Measurements from ENCODE around the gene HES3. TPM values are rescaled to one million over a fixed set of nuclear protein-coding genes. Genes with fewer than 3 reads are reported as not detected.

HES3 gene
- not detected for total RNA-seq

GRCh38 chr1:6243993-6244392 is at the start of gene HES3:
TSS of gene HES3 (plus strand) at chr1:6244179. CDS start at chr1:6244366, 187 bp downstream.
- H3K27ac Mint-ChIP-seq = no peak within 1 kb of the TSS
- CTCF ChIA-PET = interaction anchor here (1.0 to 5.1 kb wide), 5 partner anchors 7 to 105 kb away, joined by 3 to 73 read pairs (median 4); partner anchors contain the start of gene ICMT
- DNase-seq (no peak), ATAC-seq (no peak)
- H3K4me3 Mint-ChIP-seq = no peak within 1 kb of the TSS
- H3K4me1 Mint-ChIP-seq (ENCODE audit: low read depth) = peaks cover 19% of the 10 kb centered on the region
- H3K36me3 Mint-ChIP-seq (ENCODE audit: low read depth) = no peaks in the 10 kb centered on the region
- no peaks in the 10 kb centered on the region for H3K9me3 Mint-ChIP-seq (ENCODE audit: insufficient read depth)
- POLR2A ChIA-PET = no interaction called here
- peaks cover 69% of the 10 kb centered on the region for H3K27me3 Mint-ChIP-seq (ENCODE audit: low read depth)

DNA sequence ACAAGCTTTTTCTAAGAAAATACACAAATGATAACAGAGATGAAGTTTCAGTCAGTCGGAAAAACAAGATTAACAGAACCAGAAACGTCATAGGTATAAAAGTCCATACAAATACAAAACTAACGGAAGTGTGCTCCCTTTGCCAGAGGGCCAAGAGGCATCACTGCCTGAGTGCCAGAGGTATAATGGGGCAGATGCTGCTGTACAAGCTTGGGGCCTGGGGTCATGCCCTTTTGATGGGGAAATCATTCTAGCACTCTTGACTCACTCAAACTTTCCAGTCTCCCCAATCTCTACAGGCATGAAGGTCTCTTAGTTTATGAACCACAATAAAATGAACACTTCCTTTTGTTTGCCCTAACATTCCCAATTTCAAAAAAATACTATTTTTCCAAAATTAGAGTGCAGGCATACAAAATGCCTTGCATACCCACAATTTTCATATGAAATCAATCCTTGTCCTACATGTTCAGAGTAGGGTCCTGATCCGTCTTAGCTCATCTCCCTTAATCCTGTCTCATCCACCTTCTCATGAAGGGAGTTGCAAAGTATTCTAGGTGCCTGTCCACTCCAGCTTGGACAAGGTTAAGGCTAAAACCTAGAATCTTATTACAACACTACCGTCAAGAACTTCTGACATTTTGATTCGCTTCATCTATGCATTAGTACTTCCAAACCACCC is 46.1 kb upstream of the HES3 start:
- ChIA-PET CTCF (interaction anchor here (0.6 to 3.6 kb wide), 4 partner anchors 12 to 963 kb away, joined by 3 to 13 read pairs (median 6); no protein-coding TSS in a partner anchor), POLR2A (no interaction called here)
- Mint-ChIP-seq H3K9me3 (ENCODE audit: insufficient read depth) (no peaks in the 10 kb centered on the region), H3K27ac (peak overlapping the region; percentile 70), H3K27me3 (ENCODE audit: low read depth) (no peaks in the 10 kb centered on the region), H3K4me3 (peak overlapping the region; percentile 82), H3K36me3 (ENCODE audit: low read depth) (peaks cover 37% of the 10 kb centered on the region), H3K4me1 (ENCODE audit: low read depth) (peaks cover 41% of the 10 kb centered on the region)
- ATAC-seq (no peak), DNase-seq (no peak)

- Mint-ChIP-seq H3K27me3 (ENCODE audit: low read depth) (no peaks in the 10 kb centered on the region), H3K27ac (peak overlapping the region; percentile 70), H3K4me3 (peak overlapping the region; percentile 82), H3K36me3 (ENCODE audit: low read depth) (peaks cover 33% of the 10 kb centered on the region), H3K9me3 (ENCODE audit: insufficient read depth) (no peaks in the 10 kb centered on the region), H3K4me1 (ENCODE audit: low read depth) (peaks cover 41% of the 10 kb centered on the region)
- ChIA-PET POLR2A (interaction anchor here (0.7 to 1.2 kb wide), 4 partner anchors 8 to 205 kb away, joined by 3 read pairs; no protein-coding TSS in a partner anchor), CTCF (interaction anchor here (0.6 to 3.6 kb wide), 6 partner anchors 13 to 964 kb away, joined by 3 to 13 read pairs (median 3); no protein-coding TSS in a partner anchor)
- ATAC-seq (peak; percentile 48), DNase-seq (peak; percentile 51)
These were observed 45.2 kb upstream of the HES3 start for GRCh38 chr1:6198646-6199297.

GRCh38 chr1:6199298-6200187 is 44.4 kb upstream of the HES3 start, which contains the start of gene RPL22:
TSS of gene RPL22 (minus strand) at chr1:6199595. CDS start at chr1:6199573, 22 bp downstream.
- Mint-ChIP-seq H3K4me3 (peak within 1 kb of the TSS; percentile 82), H3K27ac (peak within 1 kb of the TSS; percentile 70), H3K27me3 (ENCODE audit: low read depth) (no peaks in the 10 kb centered on the region), H3K36me3 (ENCODE audit: low read depth) (peaks cover 27% of the 10 kb centered on the region), H3K4me1 (ENCODE audit: low read depth) (peaks cover 42% of the 10 kb centered on the region), H3K9me3 (ENCODE audit: insufficient read depth) (no peaks in the 10 kb centered on the region)
- DNase-seq (peak; percentile 99), ATAC-seq (peak; percentile 98)
- POLR2A ChIA-PET = interaction anchor here (1.0 to 1.2 kb wide), 3 partner anchors 9 to 206 kb away, joined by 3 read pairs; no protein-coding TSS in a partner anchor
- CTCF ChIA-PET = interaction anchor here (1.1 to 3.6 kb wide), 5 partner anchors 14 to 170 kb away, joined by 3 to 13 read pairs (median 4); no protein-coding TSS in a partner anchor

- DNase-seq = no peak
- Mint-ChIP-seq H3K9me3 (ENCODE audit: insufficient read depth) (no peaks in the 10 kb centered on the region), H3K27ac (peak overlapping the region; percentile 70), H3K4me3 (peak overlapping the region; percentile 82), H3K27me3 (ENCODE audit: low read depth) (no peaks in the 10 kb centered on the region), H3K36me3 (ENCODE audit: low read depth) (peaks cover 26% of the 10 kb centered on the region), H3K4me1 (ENCODE audit: low read depth) (peaks cover 48% of the 10 kb centered on the region)
- ATAC-seq = no peak
- CTCF ChIA-PET = interaction anchor here (0.7 to 2.3 kb wide), 4 partner anchors 35 to 165 kb away, joined by 3 to 9 read pairs (median 4); partner anchors contain the start of gene ICMT
- POLR2A ChIA-PET = no interaction called here
These were observed 43.7 kb upstream of the HES3 start for GRCh38 chr1:6200188-6200809.

- peaks cover 8% of the 10 kb centered on the region for H3K27me3 Mint-ChIP-seq (ENCODE audit: low read depth)
- H3K4me3 Mint-ChIP-seq = no peak overlapping the region
- peaks cover 12% of the 10 kb centered on the region for H3K36me3 Mint-ChIP-seq (ENCODE audit: low read depth)
- ATAC-seq (no peak), DNase-seq (no peak)
- ChIA-PET CTCF (interaction anchor here (1.2 kb wide), 1 partner anchor 192 kb away, joined by 3 read pairs; no protein-coding TSS in a partner anchor), POLR2A (interaction anchor here (0.6 kb wide), 1 partner anchor 7 kb away, joined by 3 read pairs; no protein-coding TSS in a partner anchor)
- H3K4me1 Mint-ChIP-seq (ENCODE audit: low read depth) = peaks cover 40% of the 10 kb centered on the region
- no peaks in the 10 kb centered on the region for H3K9me3 Mint-ChIP-seq (ENCODE audit: insufficient read depth)
- H3K27ac Mint-ChIP-seq = no peak overlapping the region
These were observed 41.7 kb upstream of the HES3 start for GRCh38 chr1:6202256-6202655.

- peak; percentile 65 for ATAC-seq
- Mint-ChIP-seq H3K27ac (no peak within 1 kb of the TSS), H3K4me1 (ENCODE audit: low read depth) (peaks cover 19% of the 10 kb centered on the region), H3K4me3 (peak within 1 kb of the TSS; percentile 60), H3K27me3 (ENCODE audit: low read depth) (peaks cover 17% of the 10 kb centered on the region), H3K36me3 (ENCODE audit: low read depth) (no peaks in the 10 kb centered on the region), H3K9me3 (ENCODE audit: insufficient read depth) (no peaks in the 10 kb centered on the region)
- peak; percentile 52 for DNase-seq
- ChIA-PET CTCF (interaction anchor here (1.0 to 3.4 kb wide), 12 partner anchors 8 to 41 kb away, joined by 3 to 20 read pairs (median 4); no protein-coding TSS in a partner anchor), POLR2A (interaction anchor here (0.6 to 3.4 kb wide), 3 partner anchors 14 to 53 kb away, joined by 3 to 11 read pairs (median 4); partner anchors contain the start of gene ICMT)
These were observed 38.0 kb upstream of the HES3 start, which contains the start of gene RNF207 for GRCh38 chr1:6205849-6206519. TSS of gene RNF207 (plus strand) at chr1:6206119. CDS start at chr1:6206536, 417 bp downstream.

DNA sequence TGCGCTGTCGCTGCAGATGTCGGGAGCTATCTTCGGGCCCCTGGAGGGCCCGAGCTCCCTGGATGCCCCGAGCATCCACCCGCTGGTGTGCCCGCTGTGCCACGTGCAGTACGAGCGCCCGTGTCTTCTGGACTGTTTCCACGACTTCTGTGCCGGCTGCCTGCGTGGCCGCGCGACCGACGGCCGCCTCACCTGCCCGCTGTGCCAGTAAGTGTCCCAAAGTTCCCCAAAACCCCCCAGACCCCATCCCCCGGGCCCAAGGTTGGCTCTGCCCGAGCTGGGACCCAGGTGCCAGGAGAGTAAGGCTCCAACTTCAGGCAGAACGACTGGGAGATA is 37.5 kb upstream of the HES3 start:
- Mint-ChIP-seq H3K36me3 (ENCODE audit: low read depth) (no peaks in the 10 kb centered on the region), H3K27me3 (ENCODE audit: low read depth) (peaks cover 17% of the 10 kb centered on the region), H3K4me1 (ENCODE audit: low read depth) (peaks cover 19% of the 10 kb centered on the region), H3K4me3 (peak overlapping the region; percentile 60), H3K9me3 (ENCODE audit: insufficient read depth) (no peaks in the 10 kb centered on the region), H3K27ac (no peak overlapping the region)
- POLR2A ChIA-PET = interaction anchor here (0.6 to 3.4 kb wide), 4 partner anchors 14 to 179 kb away, joined by 3 to 11 read pairs (median 4); partner anchors contain the start of gene ICMT
- ATAC-seq = no peak
- no peak for DNase-seq
- CTCF ChIA-PET = interaction anchor here (1.0 to 3.4 kb wide), 11 partner anchors 8 to 41 kb away, joined by 3 to 20 read pairs (median 3); no protein-coding TSS in a partner anchor

DNA sequence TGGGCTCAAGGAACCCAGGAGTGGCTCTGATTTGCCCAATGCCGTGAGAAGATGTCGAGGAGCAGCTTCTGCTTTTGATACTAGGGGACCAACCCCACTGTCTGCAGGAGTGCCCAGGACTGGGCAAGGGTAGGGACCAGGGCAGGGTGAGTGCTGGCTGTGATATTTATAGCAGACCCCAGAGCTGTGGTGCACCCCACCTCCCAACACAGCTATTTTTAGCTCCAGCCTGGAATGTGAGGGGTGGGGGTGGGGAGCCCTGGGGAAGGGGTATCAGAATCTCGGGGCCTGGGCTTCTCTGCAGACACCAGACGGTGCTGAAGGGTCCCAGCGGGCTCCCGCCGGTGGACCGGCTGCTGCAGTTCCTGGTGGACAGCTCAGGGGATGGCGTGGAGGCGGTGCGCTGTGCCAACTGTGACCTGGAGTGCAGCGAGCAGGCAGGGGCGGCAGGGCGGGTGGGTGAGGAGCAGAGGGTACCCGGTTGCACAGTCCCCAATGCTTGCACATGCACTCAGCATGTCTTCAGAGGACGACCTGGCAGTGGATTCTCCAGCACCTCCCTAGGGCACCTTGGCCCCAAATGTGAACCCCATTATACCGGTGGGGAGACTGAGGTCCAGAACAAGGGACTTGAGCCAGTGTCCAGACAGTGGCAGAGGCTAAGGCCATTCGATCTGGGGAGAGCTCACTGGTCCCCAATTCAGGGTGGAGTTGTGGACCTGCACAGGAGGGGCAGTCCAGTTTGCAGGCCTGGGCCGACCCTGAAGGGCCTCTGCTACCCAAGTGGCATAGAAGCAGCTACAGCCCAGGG is 36.7 kb upstream of the HES3 start:
- POLR2A ChIA-PET = interaction anchor here (1.1 to 3.4 kb wide), 2 partner anchors 28 to 180 kb away, joined by 3 to 11 read pairs; partner anchors contain the start of gene ICMT
- Mint-ChIP-seq H3K27ac (no peak overlapping the region), H3K4me3 (no peak overlapping the region), H3K9me3 (ENCODE audit: insufficient read depth) (no peaks in the 10 kb centered on the region), H3K36me3 (ENCODE audit: low read depth) (no peaks in the 10 kb centered on the region), H3K27me3 (ENCODE audit: low read depth) (peaks cover 20% of the 10 kb centered on the region), H3K4me1 (ENCODE audit: low read depth) (peaks cover 22% of the 10 kb centered on the region)
- ATAC-seq (no peak), DNase-seq (no peak)
- CTCF ChIA-PET = interaction anchor here (1.1 to 2.1 kb wide), 7 partner anchors 18 to 40 kb away, joined by 3 to 7 read pairs (median 3); no protein-coding TSS in a partner anchor
